T-helper 2 cell treated with Interferon-gamma antibody and Interleukin-4, amounts not matched to agents 100 ng/mL and 5 ng/mL, for 36 hours (primary cell): ENCODE data around the gene NNMT. TPM values are rescaled to one million over a fixed set of nuclear protein-coding genes. Genes with fewer than 3 reads are reported as not detected.

Source experiments
- intact Hi-C: fragments of 100-400 bp; cut with micrococcal nuclease; formaldehyde crosslinking; loops from one replicate; pipeline ENCODE4 v1.15.1; 2023
- total RNA-seq: library from RNA; stranded (reverse); gene quantifications from 2 replicates; pipeline ENCODE4 v1.2.3, GENCODE V29; 2022

Gene NNMT
- total RNA-seq, result not detected in 2 replicates

DNA sequence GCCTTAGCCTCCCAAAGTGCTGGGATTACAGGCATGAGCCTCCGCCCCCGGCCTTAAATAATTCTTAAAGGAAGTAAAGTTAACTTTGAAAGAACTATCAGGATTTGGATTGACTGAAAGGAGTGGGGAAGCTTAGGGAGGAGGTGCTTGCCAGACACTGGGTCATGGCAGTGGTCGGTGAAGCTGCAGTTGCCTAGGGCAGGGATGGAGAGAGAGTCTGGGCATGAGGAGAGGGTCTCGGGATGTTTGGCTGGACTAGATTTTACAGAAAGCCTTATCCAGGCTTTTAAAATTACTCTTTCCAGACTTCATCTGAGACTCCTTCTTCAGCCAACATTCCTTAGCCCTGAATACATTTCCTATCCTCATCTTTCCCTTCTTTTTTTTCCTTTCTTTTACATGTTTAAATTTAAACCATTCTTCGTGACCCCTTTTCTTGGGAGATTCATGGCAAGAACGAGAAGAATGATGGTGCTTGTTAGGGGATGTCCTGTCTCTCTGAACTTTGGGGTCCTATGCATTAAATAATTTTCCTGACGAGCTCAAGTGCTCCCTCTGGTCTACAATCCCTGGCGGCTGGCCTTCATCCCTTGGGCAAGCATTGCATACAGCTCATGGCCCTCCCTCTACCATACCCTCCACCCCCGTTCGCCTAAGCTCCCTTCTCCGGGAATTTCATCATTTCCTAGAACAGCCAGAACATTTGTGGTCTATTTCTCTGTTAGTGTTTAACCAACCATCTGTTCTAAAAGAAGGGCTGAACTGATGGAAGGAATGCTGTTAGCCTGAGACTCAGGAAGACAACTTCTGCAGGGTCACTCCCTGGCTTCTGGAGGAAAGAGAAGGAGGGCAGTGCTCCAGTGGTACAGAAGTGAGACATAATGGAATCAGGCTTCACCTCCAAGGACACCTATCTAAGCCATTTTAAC, at the start of gene NNMT:
Gene NNMT, plus strand, starts transcription at position 724 of the 929 bp plus-strand sequence. Its CDS starts 158 bp downstream, at position 882.
- intact Hi-C loops, result no loop called here

GRCh38 chr11:114247070-114247789, 49.0 kb upstream of the NNMT start:
- intact Hi-C loops, result no loop called here

DNA sequence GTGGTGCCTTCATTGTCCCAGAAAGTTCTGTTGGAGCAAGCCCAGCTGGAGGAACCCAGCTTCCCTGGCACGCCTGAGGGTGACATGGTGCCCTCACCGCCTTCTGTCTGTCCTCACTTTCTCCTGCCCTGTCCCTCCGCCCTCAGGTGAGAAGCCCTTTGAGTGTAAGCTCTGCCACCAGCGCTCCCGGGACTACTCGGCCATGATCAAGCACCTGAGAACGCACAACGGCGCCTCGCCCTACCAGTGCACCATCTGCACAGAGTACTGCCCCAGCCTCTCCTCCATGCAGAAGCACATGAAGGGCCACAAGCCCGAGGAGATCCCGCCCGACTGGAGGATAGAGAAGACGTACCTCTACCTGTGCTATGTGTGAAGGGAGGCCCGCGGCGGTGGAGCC, 46.0 kb upstream of the NNMT start:
- intact Hi-C loops, result no loop called here

DNA sequence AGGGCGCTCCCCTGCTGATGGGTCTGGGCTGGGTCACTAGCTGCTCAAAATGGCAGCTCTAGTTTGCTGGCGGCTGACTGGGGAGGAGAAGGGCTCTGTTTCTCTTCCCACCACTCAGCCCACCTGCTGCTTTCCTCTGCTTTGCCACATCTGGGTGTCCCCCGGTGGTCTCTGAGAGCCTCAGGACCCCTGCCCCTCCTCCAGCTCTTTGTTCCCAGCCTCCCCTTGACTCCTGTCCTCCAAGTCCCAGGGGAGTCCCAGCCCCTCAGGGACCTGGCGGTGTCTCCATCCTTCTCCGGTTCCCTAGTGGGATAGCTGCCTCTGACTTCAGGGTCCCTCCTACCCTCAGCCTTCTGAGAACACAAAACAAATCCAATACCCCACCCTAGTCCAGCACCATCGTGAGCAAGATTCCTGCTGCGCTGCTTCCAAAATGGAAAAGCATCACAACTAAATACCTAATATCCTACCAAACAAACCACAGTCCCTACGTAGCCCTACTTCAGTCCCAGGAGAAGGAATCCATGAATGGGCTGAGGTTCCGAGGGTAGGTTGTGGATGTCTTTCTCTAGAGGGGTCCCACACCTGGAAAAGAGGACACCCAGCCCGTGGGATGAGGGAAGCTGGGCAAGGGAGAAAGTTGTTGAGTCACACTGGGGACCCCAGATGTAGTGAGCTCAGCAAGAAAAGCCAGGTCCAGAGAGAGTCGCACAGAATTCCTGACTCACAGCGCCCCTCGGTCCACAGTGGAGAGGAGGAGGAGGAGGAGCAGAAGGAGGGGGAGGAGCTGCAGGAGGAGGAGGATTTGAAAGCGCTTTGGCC, 45.0 kb upstream of the NNMT start:
- intact Hi-C loops, result no loop called here

DNA sequence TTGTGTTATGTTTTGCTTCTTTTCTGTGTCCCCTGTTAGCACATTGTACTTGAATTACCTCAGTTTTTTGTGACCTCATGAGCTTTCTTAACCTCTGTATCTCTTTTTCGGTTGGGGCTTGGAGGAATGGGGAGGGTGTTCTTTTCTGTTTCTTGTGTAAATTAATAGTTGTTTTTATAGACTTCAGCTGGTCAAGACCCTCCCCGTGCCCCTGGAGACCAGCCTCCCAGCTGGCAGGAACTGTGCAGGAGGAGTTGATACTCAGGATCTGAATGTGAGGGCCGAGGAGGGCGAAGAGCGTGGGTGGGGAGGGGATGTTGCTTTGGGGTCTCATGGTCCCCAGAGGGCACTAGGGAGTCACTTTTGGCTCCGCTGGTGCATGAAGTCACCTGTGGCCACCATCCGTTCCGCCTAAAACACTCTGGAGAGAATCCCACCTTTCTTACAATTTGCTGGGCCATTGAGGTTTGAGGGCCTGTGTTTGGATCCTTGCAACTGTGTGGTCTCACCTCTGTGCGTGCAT, 44.3 kb upstream of the NNMT start:
- intact Hi-C loops, result no loop called here

DNA sequence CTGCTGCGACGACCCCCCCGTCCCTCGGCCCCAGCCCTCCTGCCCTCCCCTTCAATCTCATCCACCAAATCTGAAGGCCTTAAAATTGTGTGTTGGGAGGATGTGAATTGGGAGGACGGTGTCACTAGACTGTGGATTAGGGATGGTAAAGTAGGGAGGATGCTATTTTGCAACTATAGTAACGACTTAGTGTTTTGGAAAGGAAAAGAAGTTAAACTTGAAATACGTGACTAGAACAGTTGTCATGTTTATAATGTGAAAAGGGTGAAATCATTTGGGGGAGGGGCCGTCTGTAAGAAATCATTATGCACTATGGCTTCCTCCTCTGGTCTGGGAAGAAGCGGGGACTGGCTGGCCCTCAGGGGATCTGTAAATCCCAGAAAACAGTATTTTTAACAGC, 43.4 kb upstream of the NNMT start:
- intact Hi-C loops, result no loop called here

DNA sequence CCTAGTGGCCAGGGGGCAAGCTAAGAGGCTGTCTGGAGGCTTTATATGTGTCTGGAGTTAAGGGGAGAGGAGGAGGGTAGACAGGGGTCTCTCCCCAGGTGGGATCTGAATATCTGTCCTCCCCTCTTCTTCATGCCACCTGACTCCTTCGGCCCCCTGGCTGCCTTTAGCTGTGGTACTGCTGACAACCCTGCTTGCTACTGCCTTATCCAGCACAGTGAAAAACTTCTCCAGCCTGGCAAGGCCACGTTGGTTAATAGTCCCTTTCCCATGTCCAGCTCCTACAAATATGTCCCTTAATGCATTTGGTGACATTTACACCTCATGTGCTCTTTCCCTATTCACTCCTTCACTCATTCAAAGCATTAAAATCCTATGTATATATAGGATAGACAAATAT, 42.4 kb upstream of the NNMT start:
- intact Hi-C loops, result no loop called here

DNA sequence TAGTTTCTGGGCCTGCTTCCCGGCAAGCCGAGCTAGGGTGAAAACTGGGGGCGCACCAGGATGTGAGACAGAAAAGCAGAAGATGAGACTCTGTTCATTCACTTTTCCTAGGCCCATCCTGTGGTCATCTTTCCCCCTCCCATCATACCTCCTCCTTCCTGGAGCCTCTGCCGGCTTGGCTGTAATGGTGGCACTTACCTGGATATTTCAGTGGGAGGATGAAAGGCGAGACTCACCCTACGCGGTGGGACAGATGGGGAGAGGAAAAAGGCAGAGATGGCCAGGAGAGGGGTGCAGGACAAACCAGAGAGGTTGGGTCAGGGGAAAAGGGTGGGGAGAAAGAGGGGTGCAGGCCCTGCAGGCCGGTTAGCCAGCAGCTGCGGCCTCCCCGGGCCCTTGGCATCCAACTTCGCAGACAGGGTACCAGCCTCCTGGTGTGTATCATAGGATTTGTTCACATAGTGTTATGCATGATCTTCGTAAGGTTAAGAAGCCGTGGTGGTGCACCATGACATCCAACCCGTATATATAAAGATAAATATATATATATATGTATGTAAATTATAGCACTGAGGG, 41.5 kb upstream of the NNMT start:
- intact Hi-C loops, result no loop called here

GRCh38 chr11:114255289-114255688, 40.9 kb upstream of the NNMT start:
- intact Hi-C loops, result no loop called here

DNA sequence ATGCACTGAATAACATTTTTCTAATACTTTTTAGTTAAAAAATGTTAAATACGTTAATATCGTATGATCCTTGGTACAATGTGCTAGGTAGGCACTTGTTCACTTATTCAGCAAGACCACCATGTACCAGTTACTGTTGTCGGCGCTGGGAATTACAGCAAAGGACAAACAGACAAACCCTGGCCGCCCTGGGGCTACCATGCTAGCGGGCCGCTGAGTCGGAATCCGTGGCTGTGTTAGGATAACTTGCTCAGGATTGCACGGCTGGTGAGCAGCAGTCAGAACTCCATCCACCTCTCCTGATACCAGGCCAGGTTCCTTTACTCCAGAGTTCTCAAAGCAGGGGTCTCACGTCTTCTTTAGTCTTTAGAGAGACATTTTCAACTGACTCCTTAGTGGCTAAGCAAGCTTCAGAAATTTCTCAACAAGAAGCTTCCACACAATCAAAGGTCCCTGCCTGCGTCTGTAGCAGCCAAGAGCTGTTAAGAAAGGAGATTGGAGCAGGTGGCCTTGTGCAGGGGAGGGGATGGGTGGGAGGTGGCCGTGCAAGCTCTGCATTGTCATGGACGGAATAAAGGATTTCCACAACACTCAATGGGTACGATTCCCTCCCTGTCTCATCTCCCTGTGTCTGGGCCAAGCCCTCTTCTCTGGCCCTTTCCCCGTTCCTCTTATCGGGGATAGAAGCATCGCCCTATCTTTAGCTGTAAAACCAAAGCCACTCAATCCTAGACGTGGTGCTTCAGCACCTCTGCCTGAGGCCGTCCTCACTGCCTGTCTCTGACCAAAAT, 39.8 kb upstream of the NNMT start:
- intact Hi-C loops, result no loop called here

GRCh38 chr11:114256967-114257286, 39.3 kb upstream of the NNMT start:
- intact Hi-C loops, result no loop called here

DNA sequence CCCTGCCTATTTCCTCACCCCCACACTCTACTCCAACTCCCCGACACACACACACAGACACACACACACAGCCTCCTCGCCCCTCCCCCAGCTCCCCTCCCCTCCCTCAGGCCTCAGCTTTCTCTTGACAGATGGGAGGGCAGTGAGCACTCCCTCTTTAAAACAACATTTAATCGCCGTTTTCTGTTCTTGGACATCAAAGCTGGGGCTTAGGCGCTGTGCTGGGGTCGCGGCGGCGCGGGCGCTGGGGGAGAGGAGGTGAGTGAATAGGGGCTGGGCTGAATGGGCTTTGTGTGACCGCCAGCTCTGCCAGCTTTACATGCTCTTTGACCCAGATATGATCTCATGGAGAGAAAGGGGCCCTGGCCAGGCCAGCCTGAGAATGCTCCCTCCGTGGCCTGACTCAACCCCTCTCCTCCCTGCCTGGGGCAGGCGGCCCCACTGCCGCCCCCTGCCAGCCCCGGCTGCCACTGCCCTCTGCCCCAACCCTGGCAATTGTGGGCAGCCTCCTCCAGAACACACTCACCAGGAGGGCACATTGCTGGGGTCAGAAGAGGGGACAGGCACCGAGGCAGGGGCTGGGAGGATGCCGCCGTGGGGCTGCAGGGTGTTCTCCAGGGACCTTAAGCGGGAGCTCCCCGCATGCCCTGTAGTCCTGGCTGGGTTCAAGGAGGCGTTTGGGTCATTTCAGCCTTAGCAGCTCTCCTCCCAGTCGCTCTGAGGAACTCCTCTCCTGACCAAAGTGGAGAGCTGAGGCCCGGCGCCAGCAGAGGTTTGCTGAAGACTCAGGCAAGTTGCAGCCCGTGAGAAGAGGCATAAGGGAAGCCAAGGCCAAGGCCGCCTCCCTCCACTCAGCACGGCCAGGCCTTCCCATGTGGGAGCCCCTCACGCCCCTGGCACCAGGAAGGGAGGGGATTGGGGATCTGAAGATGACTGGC, 38.3 kb upstream of the NNMT start:
- intact Hi-C loops, result no loop called here

DNA sequence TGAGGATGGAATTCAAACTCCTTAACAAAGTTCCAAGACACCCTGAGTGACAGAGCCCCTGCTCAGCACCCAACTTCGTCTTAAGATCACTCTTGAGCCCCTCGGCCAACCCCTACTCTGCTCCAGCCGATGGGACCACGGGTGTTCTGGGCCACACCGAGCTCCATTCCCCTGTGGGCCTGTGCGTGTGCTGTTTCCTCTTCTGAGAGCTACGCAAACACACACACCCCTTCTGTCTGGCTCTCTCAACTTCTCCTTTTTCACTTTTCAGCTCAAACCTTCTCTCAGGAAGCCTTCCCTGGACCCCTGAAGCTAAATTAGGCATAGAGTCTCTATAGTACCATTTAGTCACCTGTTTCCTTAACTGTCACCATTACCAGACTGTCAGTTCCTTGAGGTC, 37.5 kb upstream of the NNMT start:
- intact Hi-C loops, result no loop called here

DNA sequence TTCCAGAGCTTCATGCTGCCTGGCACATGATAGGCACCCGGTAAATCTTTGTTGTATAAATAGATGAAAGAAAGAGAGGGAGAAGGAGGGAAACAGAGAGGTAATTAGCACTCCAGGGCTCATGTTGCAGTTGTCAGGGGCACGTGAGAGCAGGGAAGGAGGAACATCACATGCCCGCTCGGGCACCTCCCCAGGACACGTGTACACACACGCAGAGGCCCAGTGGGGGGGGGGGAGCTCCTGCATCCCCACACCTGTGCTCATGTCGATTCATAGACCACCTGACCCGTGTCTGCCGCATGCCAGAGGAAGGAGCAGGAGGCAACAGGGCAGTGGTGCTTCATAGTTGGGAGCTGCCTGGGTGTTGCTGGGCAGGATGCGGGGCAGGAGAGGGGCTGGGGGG, 37.1 kb upstream of the NNMT start:
- intact Hi-C loops, result no loop called here

- intact Hi-C loops, result no loop called here
Measured at GRCh38 chr11:114259551-114259983, 36.6 kb upstream of the NNMT start.

DNA sequence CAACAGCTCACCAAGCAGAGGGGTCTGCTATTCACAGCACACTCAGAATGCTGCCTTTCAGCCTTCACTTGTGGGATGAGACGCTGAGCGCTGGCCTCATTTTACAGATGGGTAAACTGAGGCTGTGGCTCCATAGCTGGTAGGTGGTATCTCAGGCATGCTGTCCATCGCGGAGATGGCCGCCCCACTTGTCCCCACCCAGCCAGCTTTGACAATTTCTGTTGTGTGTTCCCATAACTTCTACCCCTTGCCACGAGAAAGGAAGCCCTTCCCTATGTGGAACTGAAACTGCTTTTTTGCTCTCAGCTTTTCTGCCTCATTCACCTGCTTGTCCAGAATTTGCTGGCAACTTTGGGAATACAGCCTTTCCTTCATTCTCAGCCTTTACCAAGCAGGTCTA, 36.1 kb upstream of the NNMT start:
- intact Hi-C loops, result loop anchor here (2.0 to 10.0 kb wide), 3 partner anchors 99 to 455 kb away; no protein-coding TSS in a partner anchor

- intact Hi-C loops, result loop anchor here (2.0 to 10.0 kb wide), 3 partner anchors 100 to 456 kb away; no protein-coding TSS in a partner anchor
Measured at GRCh38 chr11:114260483-114260882, 35.7 kb upstream of the NNMT start.

DNA sequence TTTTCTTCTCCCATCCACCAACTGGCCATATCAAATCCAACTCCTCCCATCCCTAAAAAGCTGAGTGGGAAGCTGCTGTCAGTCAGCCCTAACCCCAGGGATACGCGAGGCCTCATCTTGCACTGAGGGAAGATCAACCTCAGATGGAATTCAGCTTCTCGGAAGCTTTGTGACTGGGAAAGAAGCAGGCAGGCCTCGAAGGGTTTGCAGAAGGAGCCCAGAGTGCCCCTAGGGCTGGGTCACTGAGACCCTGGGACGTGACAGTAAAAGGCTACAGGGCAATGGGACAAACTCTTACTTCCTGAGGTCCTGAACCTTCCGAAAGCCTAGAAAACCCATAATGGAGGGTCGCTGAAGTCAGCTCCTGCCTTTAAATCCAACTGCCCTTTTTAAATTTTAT, 34.4 kb upstream of the NNMT start:
- intact Hi-C loops, result loop anchor here (1.0 to 10.0 kb wide), 7 partner anchors 101 to 457 kb away; partner anchors contain the start of gene ZBTB16
